Naive thymus-derived CD4-positive, alpha-beta T cell (primary cell): ENCODE measurements around the gene ZCCHC9. TPM values are rescaled to one million over a fixed set of nuclear protein-coding genes. Genes with fewer than 3 reads are reported as not detected.
A peak's percentile ranks its signal among the peaks of the same experiment; 100 is the strongest.
"Not testable (repeated sequence)": the region's sequence is repeated elsewhere in the genome, so short reads cannot be mapped to it uniquely, and the experiment has no call there.

Source experiments
- ATAC-seq: fragments of 150-1000 bp; cut with Tn5 transposase; 2 replicates; pipeline ENCODE4 v1.10.0; 2021; ENCODE audit warnings: mild to moderate bottlenecking, moderate library complexity
- CTCF ChIA-PET: fragments of 350-600 bp; sonication (Branson Sonifier 250); formaldehyde crosslinking; loops from one replicate; lab custom pipeline; 2021; ENCODE audit warnings: antibody characterized with exemption; lab: Charles Lee
- POLR2A ChIA-PET: fragments of 350-600 bp; sonication (Branson Sonifier 250); formaldehyde crosslinking; loops from one replicate; lab custom pipeline; 2021; ENCODE audit warnings: antibody characterized with exemption, inconsistent platforms; lab: Charles Lee
- DNase-seq, 9 donors: peaks; one replicate each; pipeline versions ENCODE4 v3.0.0 to v3.0.0-alpha.2; 2020 to 2022; ENCODE audit warnings: mixed read lengths in 1 of 9
- H3K27ac ChIP-seq: one replicate; pipeline ENCODE4 v1.7.0; 2013; ENCODE audit warnings: mild to moderate bottlenecking, low read depth, low read length, moderate library complexity
- H3K27me3 ChIP-seq, 2 donors: one replicate each; pipeline ENCODE4 v1.7.0; 2013; ENCODE audit warnings: low read length in 2 of 2, mild to moderate bottlenecking in 2 of 2, moderate library complexity in 2 of 2; ENCODE audit not compliant: control insufficient read depth in 2 of 2, insufficient read depth in 2 of 2
- H3K36me3 ChIP-seq, 3 experiments: 1 replicate in 2 of 3; 2 replicates in 1 of 3; pipeline ENCODE4 v1.7.0; 2013; ENCODE audit warnings: low read length in 3 of 3, mild to moderate bottlenecking in 3 of 3, moderate library complexity in 1 of 3; ENCODE audit not compliant: insufficient read depth in 3 of 3, control insufficient read depth in 2 of 3
- H3K4me1 ChIP-seq, 2 donors: one replicate each; pipeline ENCODE4 v1.7.0; 2013; ENCODE audit warnings: low read length in 2 of 2, mild to moderate bottlenecking in 2 of 2, moderate library complexity in 1 of 2; ENCODE audit not compliant: control insufficient read depth in 2 of 2, insufficient read depth in 2 of 2
- H3K4me3 ChIP-seq: 2 replicates; pipeline ENCODE4 v1.7.0; 2013; ENCODE audit warnings: mild to moderate bottlenecking, low read length
- H3K9me3 ChIP-seq, 3 experiments: 1 replicate in 2 of 3; 2 replicates in 1 of 3; pipeline ENCODE4 v1.7.0; 2013; ENCODE audit warnings: low read length in 3 of 3; ENCODE audit not compliant: control insufficient read depth in 2 of 3
- H3K27ac Mint-ChIP-seq, 9 donors: one replicate each; pipeline ENCODE4 v1.8.0; 2020 to 2022; ENCODE audit warnings: mixed read lengths in 9 of 9, mild to moderate bottlenecking in 8 of 9, moderate library complexity in 5 of 9, inconsistent platforms in 2 of 9
- H3K27me3 Mint-ChIP-seq, 5 donors: one replicate each; pipeline ENCODE4 v1.8.0; 2021 to 2022; ENCODE audit warnings: mixed read lengths in 5 of 5, mild to moderate bottlenecking in 1 of 5
- H3K36me3 Mint-ChIP-seq, 5 donors: one replicate each; pipeline ENCODE4 v1.8.0; 2020 to 2022; ENCODE audit warnings: mixed read lengths in 5 of 5, mild to moderate bottlenecking in 3 of 5, inconsistent platforms in 1 of 5
- H3K4me1 Mint-ChIP-seq, 7 donors: one replicate each; pipeline ENCODE4 v1.8.0; 2020 to 2022; ENCODE audit warnings: mixed read lengths in 7 of 7, mild to moderate bottlenecking in 3 of 7, inconsistent platforms in 1 of 7
- H3K4me3 Mint-ChIP-seq, 10 donors: one replicate each; pipeline ENCODE4 v1.8.0; 2020 to 2022; ENCODE audit warnings: mild to moderate bottlenecking in 10 of 10, mixed read lengths in 10 of 10, moderate library complexity in 6 of 10, inconsistent platforms in 2 of 10
- H3K9me3 Mint-ChIP-seq, 11 donors: one replicate each; pipeline ENCODE4 v1.8.0; 2020 to 2022; ENCODE audit warnings: mixed read lengths in 11 of 11, mild to moderate bottlenecking in 4 of 11, inconsistent platforms in 1 of 11, moderate library complexity in 1 of 11
- intact Hi-C, 2 donors: fragments of 100-400 bp; cut with micrococcal nuclease; formaldehyde crosslinking; loops; one replicate each; pipeline ENCODE4 v1.15.1; 2023
- polyA plus RNA-seq, 2 donors: library from polyadenylated mRNA; unstranded; fragments of 300-500 nt; fragmentation: Illumina TruSeq; gene quantifications; one replicate each; pipeline ENCODE4 v1.2.3, GENCODE V29; 2021
- total RNA-seq, 6 experiments: library from RNA in 5 of 6; stranded (reverse) in 5 of 6; gene quantifications; 1 replicate in 5 of 6; 2 replicates in 1 of 6; pipeline ENCODE4 v1.2.3 and lab custom pipeline; 2021 to 2026

Gene ZCCHC9
- total and polyA plus RNA-seq, 7 experiments from 2014 or later, result 15.5 to 35.1 (median 21.2) TPM

DNA sequence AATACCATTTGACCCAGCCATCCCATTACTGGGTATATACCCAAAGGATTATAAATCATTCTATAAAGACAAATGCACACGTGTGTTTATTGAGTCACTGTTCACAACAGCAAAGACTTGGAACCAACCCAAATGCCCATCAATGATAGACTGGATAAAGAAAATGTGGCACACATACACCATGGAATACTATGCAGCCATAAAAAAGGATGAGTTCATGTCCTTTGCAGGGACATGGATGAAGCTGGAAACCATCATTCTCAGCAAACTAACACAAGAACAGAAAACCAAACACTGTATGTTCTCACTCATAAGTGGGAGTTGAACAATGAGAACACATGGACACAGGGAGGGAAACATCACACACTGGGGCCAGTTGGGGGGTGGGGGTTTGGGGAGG, 38.6 kb upstream of the ZCCHC9 start:
- H3K4me1 ChIP-seq, H3K27me3 ChIP-seq, H3K36me3 ChIP-seq, H3K4me3 ChIP-seq, H3K4me3 Mint-ChIP-seq, ATAC-seq, intact Hi-C loops, DNase-seq, H3K9me3 ChIP-seq, CTCF ChIA-PET, POLR2A ChIA-PET, H3K27me3 Mint-ChIP-seq, H3K4me1 Mint-ChIP-seq, H3K27ac ChIP-seq, H3K27ac Mint-ChIP-seq: not testable (repeated sequence)
- Mint-ChIP-seq H3K9me3 (peaks cover 6 to 40% (median 17%) of the 10 kb centered on the region in 11 donors), H3K36me3 (peaks cover 20 to 58% (median 58%) of the 10 kb centered on the region in 5 donors)

DNA sequence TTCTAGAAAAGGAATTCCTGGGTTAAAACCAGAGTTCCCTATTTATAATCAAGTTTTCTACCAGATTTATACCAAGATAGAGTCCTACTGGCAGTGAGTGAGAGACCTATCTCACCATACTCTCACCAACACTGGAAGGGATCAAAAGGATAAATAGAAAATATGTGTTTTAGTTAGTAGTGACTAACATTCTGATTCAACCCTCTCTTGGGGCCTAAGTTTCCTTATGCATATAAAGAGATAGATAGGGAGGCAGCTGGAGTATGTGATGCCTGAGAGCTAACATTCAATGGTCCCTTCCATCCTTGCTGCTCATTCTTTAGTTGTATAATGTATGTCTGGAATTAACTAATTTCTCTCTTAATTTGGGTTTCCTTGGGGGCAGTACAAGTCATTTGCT, 36.3 kb upstream of the ZCCHC9 start:
- Histone ChIP-seq H3K27me3 (no peaks in the 10 kb centered on the region), H3K9me3 (no peaks in the 10 kb centered on the region), H3K27ac (no peak overlapping the region), H3K4me1 (no peaks in the 10 kb centered on the region), H3K36me3 (no peaks in the 10 kb centered on the region), H3K4me3 (no peak overlapping the region)
- peaks cover 0 to 8% (median 4%) of the 10 kb centered on the region in 7 donors for H3K4me1 Mint-ChIP-seq
- ATAC-seq, result no peak
- no peak for DNase-seq
- peaks cover 14 to 50% (median 46%) of the 10 kb centered on the region in 5 donors for H3K36me3 Mint-ChIP-seq
- intact Hi-C loops, result no loop called here
- ChIA-PET POLR2A (no interaction called here), CTCF (no interaction called here)
- no peaks in the 10 kb centered on the region for H3K27me3 Mint-ChIP-seq
- no peak overlapping the region for H3K4me3 Mint-ChIP-seq
- H3K27ac Mint-ChIP-seq, result no peak overlapping the region
- H3K9me3 Mint-ChIP-seq, result peaks cover 2 to 34% (median 14%) of the 10 kb centered on the region in 11 donors

DNA sequence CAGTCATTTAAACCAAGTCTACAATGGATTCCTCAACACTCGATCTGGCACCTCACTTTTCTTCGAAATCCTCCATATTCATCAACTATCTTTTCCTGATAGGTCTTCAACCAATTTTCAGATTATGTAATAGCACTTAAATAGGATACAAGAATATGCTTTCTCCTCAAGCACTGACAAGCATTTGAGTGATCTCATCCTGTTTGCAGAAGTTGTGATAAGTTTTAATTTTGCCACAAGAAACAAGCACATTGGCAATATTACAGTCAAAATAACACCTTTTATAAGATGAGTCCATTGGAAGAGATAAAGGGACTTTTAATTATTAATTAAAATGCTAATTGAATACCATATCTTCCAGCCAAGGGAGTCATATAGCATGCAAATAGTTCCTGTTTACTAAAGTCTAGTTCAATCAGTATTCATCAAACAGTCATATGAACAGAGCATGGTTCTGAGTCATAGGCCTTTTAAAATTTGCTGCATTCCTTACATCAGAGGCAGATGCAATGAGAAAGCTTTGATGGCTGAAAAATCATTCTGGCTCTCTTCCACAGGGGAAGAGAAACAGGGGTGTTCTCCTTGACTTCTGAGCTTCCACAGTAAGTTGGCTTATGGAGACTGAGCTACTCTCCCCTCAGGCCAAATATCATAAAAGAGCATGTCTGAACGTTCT, 32.7 kb upstream of the ZCCHC9 start:
- ATAC-seq (no peak), DNase-seq (no peak)
- POLR2A ChIA-PET, result no interaction called here
- Mint-ChIP-seq H3K36me3 (peaks cover 7 to 55% (median 47%) of the 10 kb centered on the region in 5 donors), H3K27me3 (no peaks in the 10 kb centered on the region), H3K4me1 (peaks cover 0 to 30% (median 11%) of the 10 kb centered on the region in 7 donors), H3K9me3 (peaks cover 8 to 35% (median 20%) of the 10 kb centered on the region in 11 donors), H3K27ac (no peak overlapping the region), H3K4me3 (no peak overlapping the region)
- no peak overlapping the region for H3K27ac ChIP-seq
- H3K27me3 ChIP-seq, result no peaks in the 10 kb centered on the region
- H3K9me3 ChIP-seq, result peaks cover 0 to 3% (median 0%) of the 10 kb centered on the region in 3 experiments
- no peaks in the 10 kb centered on the region for H3K4me1 ChIP-seq
- no peak overlapping the region for H3K4me3 ChIP-seq
- H3K36me3 ChIP-seq, result no peaks in the 10 kb centered on the region
- intact Hi-C loops, result no loop called here
- CTCF ChIA-PET, result no interaction called here

DNA sequence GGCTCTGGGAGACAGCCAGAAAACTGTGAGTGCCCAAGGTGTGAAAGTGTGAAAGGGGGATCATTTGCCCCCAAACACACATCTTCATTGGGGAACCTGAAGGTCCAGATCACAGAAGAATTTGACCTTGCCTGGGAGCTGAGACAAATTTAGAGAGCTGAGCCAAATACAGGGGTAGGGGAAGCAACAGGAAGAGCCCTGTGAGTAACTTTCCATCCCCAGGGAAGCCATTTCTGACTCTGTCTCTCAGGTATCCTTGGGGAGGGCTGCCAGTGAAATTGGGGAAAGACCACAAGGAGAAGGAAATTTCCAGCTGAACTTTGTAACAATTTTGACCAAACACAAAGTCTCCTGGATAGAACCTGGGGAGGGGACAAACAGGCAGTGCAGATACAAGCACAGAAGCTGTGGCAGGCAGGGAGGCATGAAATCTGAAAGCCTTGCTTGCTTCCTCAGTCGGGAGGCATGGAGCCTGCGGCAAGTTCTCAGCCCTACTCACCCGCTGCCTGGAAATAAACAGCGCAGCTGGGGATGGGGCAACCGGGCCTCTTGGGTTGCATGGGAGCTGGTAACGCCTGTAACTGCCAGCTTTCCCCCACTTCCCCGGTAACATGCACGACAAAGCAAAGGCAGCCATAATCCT, 31.5 kb upstream of the ZCCHC9 start:
- CTCF ChIA-PET, result no interaction called here

DNA sequence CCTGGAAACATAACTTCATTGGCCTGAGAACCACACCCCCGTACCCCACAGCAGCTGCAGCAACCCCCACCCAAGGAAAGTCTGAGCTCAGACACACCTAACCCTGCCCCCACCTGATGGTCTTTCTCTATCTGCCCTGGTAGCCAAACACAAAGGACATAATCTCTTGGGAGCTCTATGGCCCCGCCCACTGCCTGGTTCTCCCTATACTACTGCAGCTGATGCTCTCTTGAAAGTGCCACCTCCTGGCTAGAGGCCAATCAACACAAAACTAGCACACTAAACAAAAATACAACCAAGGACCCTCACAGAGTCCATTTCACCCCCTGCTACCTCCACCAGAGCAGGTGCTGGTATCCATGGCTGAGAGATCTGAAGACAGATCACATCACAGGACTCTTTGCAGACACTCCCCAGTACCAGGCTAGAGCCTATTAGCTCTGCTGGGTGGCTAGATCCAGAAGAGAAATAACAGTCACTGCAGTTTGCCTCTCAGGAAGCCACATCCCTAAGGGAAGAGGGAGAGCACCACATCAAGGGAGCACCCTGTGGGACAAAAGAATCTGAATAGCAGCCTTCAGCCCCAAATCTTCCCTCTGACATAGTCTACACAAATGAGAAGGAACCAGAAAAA, 30.9 kb upstream of the ZCCHC9 start:
- peak overlapping the region in 2 of 9 donors; percentile 38 to 65 for H3K27ac Mint-ChIP-seq
- H3K4me1 ChIP-seq, H3K27me3 ChIP-seq, H3K9me3 ChIP-seq, H3K4me3 Mint-ChIP-seq, ATAC-seq, H3K4me3 ChIP-seq, POLR2A ChIA-PET, H3K27me3 Mint-ChIP-seq, H3K27ac ChIP-seq, H3K36me3 ChIP-seq, intact Hi-C loops, CTCF ChIA-PET, DNase-seq: not testable (repeated sequence)
- peaks cover 0 to 42% (median 17%) of the 10 kb centered on the region in 7 donors for H3K4me1 Mint-ChIP-seq
- H3K36me3 Mint-ChIP-seq, result peaks cover 14 to 65% (median 58%) of the 10 kb centered on the region in 5 donors
- peaks cover 12 to 50% (median 34%) of the 10 kb centered on the region in 11 donors for H3K9me3 Mint-ChIP-seq

More for the DNA sequence above, 31.5 kb upstream of the ZCCHC9 start:
- Histone ChIP-seq H3K4me1 (no peaks in the 10 kb centered on the region), H3K4me3 (no peak overlapping the region), H3K27me3 (no peaks in the 10 kb centered on the region), H3K27ac (no peak overlapping the region), H3K9me3 (peaks cover 0 to 3% (median 0%) of the 10 kb centered on the region in 3 experiments), H3K36me3 (no peaks in the 10 kb centered on the region)
- Mint-ChIP-seq H3K4me3 (no peak overlapping the region), H3K9me3 (peaks cover 12 to 44% (median 28%) of the 10 kb centered on the region in 11 donors), H3K36me3 (peaks cover 11 to 63% (median 51%) of the 10 kb centered on the region in 5 donors), H3K27ac (peak overlapping the region in 1 of 9 donors; percentile 65), H3K27me3 (no peaks in the 10 kb centered on the region), H3K4me1 (peaks cover 0 to 38% (median 15%) of the 10 kb centered on the region in 7 donors)
- ATAC-seq (no peak), DNase-seq (no peak)
- POLR2A ChIA-PET, result no interaction called here
- intact Hi-C loops, result no loop called here

DNA sequence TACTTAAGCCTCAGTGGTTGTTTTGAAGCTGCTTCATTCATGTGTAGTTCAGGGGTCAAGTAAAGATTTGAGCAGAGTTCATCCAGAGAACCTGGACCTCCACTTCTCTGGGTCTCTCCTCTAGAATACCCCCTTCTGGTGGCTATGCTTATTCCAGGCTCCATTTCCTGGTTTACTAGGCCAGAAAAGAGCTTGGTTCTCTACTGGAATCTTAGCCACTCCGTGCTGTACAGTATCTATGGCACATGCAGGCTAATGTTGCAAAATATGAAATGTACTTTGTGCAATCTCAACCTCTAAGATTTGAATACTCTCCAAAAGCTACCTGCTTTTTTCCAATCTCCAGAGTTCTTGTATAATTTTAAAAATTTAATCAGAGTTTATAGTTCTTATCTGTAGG, 17.4 kb upstream of the ZCCHC9 start:
- Histone ChIP-seq H3K9me3 (no peaks in the 10 kb centered on the region), H3K27me3 (no peaks in the 10 kb centered on the region), H3K36me3 (no peaks in the 10 kb centered on the region), H3K27ac (no peak overlapping the region), H3K4me3 (no peak overlapping the region), H3K4me1 (peaks cover 0 to 6% of the 10 kb centered on the region in 2 donors)
- Mint-ChIP-seq H3K27ac (no peak overlapping the region), H3K9me3 (peaks cover 0 to 12% (median 6%) of the 10 kb centered on the region in 11 donors), H3K36me3 (peaks cover 3 to 37% (median 30%) of the 10 kb centered on the region in 5 donors), H3K4me3 (no peak overlapping the region), H3K27me3 (no peaks in the 10 kb centered on the region), H3K4me1 (peaks cover 4 to 24% (median 13%) of the 10 kb centered on the region in 7 donors)
- POLR2A ChIA-PET, result no interaction called here
- CTCF ChIA-PET, result no interaction called here
- ATAC-seq, result no peak
- no peak for DNase-seq
- intact Hi-C loops, result no loop called here
